GM12878 (cell line): ENCODE measurements around the gene SLC5A10. TPM values are rescaled to one million over a fixed set of nuclear protein-coding genes. Genes with fewer than 3 reads are reported as not detected.

ENCODE experiments used
- ATAC-seq: fragments of 200-7000 bp; cut with Tn5 transposase; 3 replicates; pipeline ENCODE4 v1.9.1; 2020; ENCODE audit warnings: mild to moderate bottlenecking, moderate library complexity
- BruUV-seq: library from RNA; stranded (reverse); fragments of 400-500 nt; replicated peaks from 2 replicates; lab custom pipeline; 2021; lab: Mats Ljungman, UMichigan
- CTCF ChIA-PET: fragments of 300-600 bp; sonication (Branson Sonifier 250); formaldehyde crosslinking; extraction: SDS; loops from one replicate; lab custom pipeline; 2021; ENCODE audit warnings: inconsistent platforms; lab: Yijun Ruan, JAX
- POLR2A ChIA-PET: fragments of 350-600 bp; formaldehyde crosslinking; extraction: SDS; loops from one replicate; lab custom pipeline; 2021; ENCODE audit warnings: inconsistent platforms; lab: Charles Lee
- RAD21 ChIA-PET: fragments of 300-600 bp; sonication (Branson Sonifier 250); formaldehyde crosslinking; loops from one replicate; lab custom pipeline; 2023; ENCODE audit warnings: antibody characterized with exemption; ENCODE audit not compliant: unreplicated experiment; lab: Charles Lee
- SMC1A ChIA-PET: fragments of 300-600 bp; sonication (Branson Sonifier 250); formaldehyde crosslinking; loops from one replicate; lab custom pipeline; 2023; ENCODE audit not compliant: unreplicated experiment, uncharacterized antibody; lab: Charles Lee
- DNase-seq: peaks from one replicate; pipeline ENCODE4 v3.0.0-alpha.2; 2011; ENCODE audit warnings: low read depth, low spot score
- FAIRE-seq: peaks from 3 replicates; lab custom pipeline; 2011; peaks lifted over from hg19 to GRCh38; lab: Jason Lieb, UNC
- H2AFZ ChIP-seq: 2 replicates; pipeline ENCODE4 v1.6.0; 2011; ENCODE audit warnings: low read depth, low read length, control low read depth; ENCODE audit not compliant: control insufficient read depth
- H3K27ac ChIP-seq: 2 replicates; pipeline ENCODE4 v1.5.1; 2011; ENCODE audit warnings: control low read depth; ENCODE audit not compliant: control insufficient read depth, insufficient read depth
- H3K27me3 ChIP-seq, 2 experiments: replicated peaks in 1 of 2; 2 replicates each; pipeline versions ENCODE4 v1.6.0 to v1.6.1; 2011; ENCODE audit warnings: low read length in 1 of 2; ENCODE audit not compliant: control insufficient read depth in 2 of 2, insufficient read depth in 2 of 2
- H3K36me3 ChIP-seq, 2 experiments: 2 replicates each; pipeline ENCODE4 v1.5.1; 2011; ENCODE audit warnings: low read length in 1 of 2; ENCODE audit not compliant: control insufficient read depth in 2 of 2, insufficient read depth in 2 of 2
- H3K4me1 ChIP-seq: 2 replicates; pipeline ENCODE4 v1.6.1; 2011; ENCODE audit warnings: mild to moderate bottlenecking, low read length, moderate library complexity, mixed read lengths; ENCODE audit not compliant: control insufficient read depth, insufficient read depth
- H3K4me2 ChIP-seq: 2 replicates; pipeline ENCODE4 v1.6.0; 2011; ENCODE audit warnings: control low read depth; ENCODE audit not compliant: control insufficient read depth, insufficient read depth
- H3K4me3 ChIP-seq: fragments of 200-600 bp; sonication (generic); 2 replicates; pipeline ENCODE4 v1.5.1; 2016
- H3K79me2 ChIP-seq: 2 replicates; pipeline ENCODE4 v1.6.0; 2011; ENCODE audit warnings: low read length; ENCODE audit not compliant: control insufficient read depth, insufficient read depth
- H3K9ac ChIP-seq: 2 replicates; pipeline ENCODE4 v1.8.0; 2011; ENCODE audit warnings: low read length, control low read depth, mixed read lengths; ENCODE audit not compliant: control insufficient read depth, insufficient read depth
- H3K9me3 ChIP-seq: replicated peaks from 3 replicates; pipeline ENCODE4 v1.5.1; 2011; ENCODE audit warnings: mild to moderate bottlenecking, low read length; ENCODE audit not compliant: control insufficient read depth, insufficient read depth
- H4K20me1 ChIP-seq: 2 replicates; pipeline ENCODE4 v1.6.0; 2011; ENCODE audit not compliant: control insufficient read depth, insufficient read depth
- FOXK2 ChIP-seq: fragments of 450-650 bp; IDR thresholded peaks from 2 replicates; pipeline ENCODE4 v1.6.1; 2017; ENCODE audit warnings: mild to moderate bottlenecking, moderate library complexity
- HDAC6 ChIP-seq: fragments of 200-600 bp; sonication (generic); IDR thresholded peaks from one replicate; pipeline ENCODE4 v1.8.0; 2017; ENCODE audit warnings: antibody characterized with exemption; ENCODE audit not compliant: unreplicated experiment
- PAX5 ChIP-seq: IDR thresholded peaks from 2 replicates; pipeline ENCODE4 v1.6.1; 2011; ENCODE audit warnings: low read depth, low read length, borderline replicate concordance
- RBBP5 ChIP-seq: fragments of 200-600 bp; sonication (generic); conservative IDR thresholded peaks from 2 replicates; pipeline ENCODE4 v1.6.1; 2016
- TARDBP ChIP-seq: IDR thresholded peaks from 2 replicates; pipeline ENCODE4 v1.6.1; 2016; ENCODE audit warnings: borderline replicate concordance
- YBX1 ChIP-seq: fragments of 450-650 bp; IDR thresholded peaks from 2 replicates; pipeline ENCODE4 v1.6.1; 2016; ENCODE audit warnings: antibody characterized with exemption
- whole genome bisulfite sequencing: methylation state at CpG from one replicate; pipeline ENCODE4 v1.1.6; 2016; ENCODE audit warnings: low lambda C conversion rate; ENCODE audit not compliant: insufficient replicate concordance, insufficient coverage; ENCODE audit errors: missing lambda C conversion rate; 5-methylcytosine and 5-hydroxymethylcytosine counted together
- in situ Hi-C: fragments of 300-500 bp; cut with MboI; formaldehyde crosslinking; loops from 9 replicates; pipeline ENCODE4 v1.14.3; 2018; ENCODE audit warnings: mixed read lengths
- intact Hi-C: fragments of 100-400 bp; cut with micrococcal nuclease; formaldehyde crosslinking; loops from one replicate; pipeline ENCODE4 v1.14.2; 2022; ENCODE audit not compliant: unreplicated experiment
- polyA plus RNA-seq, 11 experiments: library from polyadenylated mRNA; depleted of rRNA in 4 of 11; unstranded in 6 of 11; stranded (reverse) in 5 of 11; fragments of >200 nt; fragmentation: Nextera tagmentation in 4 of 11; fragmentation: Illumina TruSeq in 1 of 11; extraction: Ambion mirVana in 4 of 11; extraction: Trizol in 1 of 11; gene quantifications; 1 replicate in 1 of 11; 2 replicates in 10 of 11; pipeline versions ENCODE4 v1.2.1 to v1.2.3, GENCODE V29; 2011 to 2016; ENCODE audit warnings: inconsistent platforms in 2 of 11, missing spikeins in 2 of 11, low read depth in 1 of 11
- total RNA-seq, 4 experiments: library from RNA; depleted of rRNA in 3 of 4; stranded (reverse); fragments of >200 nt in 3 of 4; fragmentation: Illumina TruSeq in 1 of 4; extraction: Trizol in 1 of 4; gene quantifications; 2 replicates each; pipeline versions ENCODE4 v1.2.1 to v1.2.3, GENCODE V29; 2013 to 2021
- TF ChIP-seq, protein P1 (sequence below): fragments of 450-650 bp; IDR thresholded peaks from 2 replicates; pipeline ENCODE4 v1.6.1; 2016; ENCODE audit warnings: mild to moderate bottlenecking
- TF ChIP-seq, protein P2 (sequence below): fragments of 450-650 bp; formaldehyde crosslinking; IDR thresholded peaks from 2 replicates; pipeline ENCODE4 v1.4.0; 2020; ENCODE audit warnings: mild to moderate bottlenecking, moderate library complexity

The SLC5A10 gene
- total and polyA plus RNA-seq, 10 of the 15 experiments (the other 5 are each of a cell fraction or from before 2014, with no cell fraction given): under 0.01 to 0.18 (median 0.07) TPM; not detected in 4

DNA sequence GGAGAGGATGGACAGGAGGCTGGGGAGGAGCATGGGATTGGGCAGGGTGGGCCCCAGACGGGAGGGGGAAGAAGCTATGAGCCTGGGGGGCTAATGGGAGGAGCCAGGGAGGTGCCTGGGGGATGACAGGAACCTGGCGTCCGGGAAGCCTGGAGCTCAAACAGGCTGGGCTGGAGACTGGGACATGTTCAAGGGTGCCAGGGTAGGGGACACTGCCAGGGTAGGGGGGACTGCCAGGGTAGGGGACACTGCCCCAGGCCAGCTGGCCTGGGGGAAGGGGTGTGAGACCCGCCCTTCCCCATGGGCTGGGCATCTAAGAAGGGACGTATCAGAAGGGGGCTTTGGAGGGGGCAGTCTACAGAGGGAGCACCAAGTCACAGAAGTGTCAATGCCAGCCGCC lies 59.6 kb downstream of the SLC5A10 start:
- TF ChIP-seq, protein P1, sequence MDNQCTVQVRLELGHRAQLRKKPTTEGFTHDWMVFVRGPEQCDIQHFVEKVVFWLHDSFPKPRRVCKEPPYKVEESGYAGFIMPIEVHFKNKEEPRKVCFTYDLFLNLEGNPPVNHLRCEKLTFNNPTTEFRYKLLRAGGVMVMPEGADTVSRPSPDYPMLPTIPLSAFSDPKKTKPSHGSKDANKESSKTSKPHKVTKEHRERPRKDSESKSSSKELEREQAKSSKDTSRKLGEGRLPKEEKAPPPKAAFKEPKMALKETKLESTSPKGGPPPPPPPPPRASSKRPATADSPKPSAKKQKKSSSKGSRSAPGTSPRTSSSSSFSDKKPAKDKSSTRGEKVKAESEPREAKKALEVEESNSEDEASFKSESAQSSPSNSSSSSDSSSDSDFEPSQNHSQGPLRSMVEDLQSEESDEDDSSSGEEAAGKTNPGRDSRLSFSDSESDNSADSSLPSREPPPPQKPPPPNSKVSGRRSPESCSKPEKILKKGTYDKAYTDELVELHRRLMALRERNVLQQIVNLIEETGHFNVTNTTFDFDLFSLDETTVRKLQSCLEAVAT: no peak
- Histone ChIP-seq H3K9ac (no peak overlapping the region), H3K9me3 (no peaks in the 10 kb centered on the region), H4K20me1 (no peaks in the 10 kb centered on the region), H3K36me3 (no peaks in the 10 kb centered on the region), H3K4me3 (no peak overlapping the region), H3K4me1 (no peaks in the 10 kb centered on the region), H3K4me2 (no peak overlapping the region), H2AFZ (no peak overlapping the region), H3K27me3 (no peaks in the 10 kb centered on the region), H3K27ac (no peak overlapping the region), H3K79me2 (no peaks in the 10 kb centered on the region)
- no TSS peak for BruUV-seq
- intact Hi-C loops: no loop called here
- 44% methylated on average over 6 of the region's 6 CpGs for WGBS
- ChIA-PET CTCF (no interaction called here), SMC1A (interaction anchor here (0.9 kb wide), 1 partner anchor 25 kb away, joined by 3 read pairs; no protein-coding TSS in a partner anchor), POLR2A (no interaction called here), RAD21 (no interaction called here)
- ATAC-seq: no peak
- DNase-seq: no peak
- in situ Hi-C loops: no loop called here
- no peak for FAIRE-seq

DNA sequence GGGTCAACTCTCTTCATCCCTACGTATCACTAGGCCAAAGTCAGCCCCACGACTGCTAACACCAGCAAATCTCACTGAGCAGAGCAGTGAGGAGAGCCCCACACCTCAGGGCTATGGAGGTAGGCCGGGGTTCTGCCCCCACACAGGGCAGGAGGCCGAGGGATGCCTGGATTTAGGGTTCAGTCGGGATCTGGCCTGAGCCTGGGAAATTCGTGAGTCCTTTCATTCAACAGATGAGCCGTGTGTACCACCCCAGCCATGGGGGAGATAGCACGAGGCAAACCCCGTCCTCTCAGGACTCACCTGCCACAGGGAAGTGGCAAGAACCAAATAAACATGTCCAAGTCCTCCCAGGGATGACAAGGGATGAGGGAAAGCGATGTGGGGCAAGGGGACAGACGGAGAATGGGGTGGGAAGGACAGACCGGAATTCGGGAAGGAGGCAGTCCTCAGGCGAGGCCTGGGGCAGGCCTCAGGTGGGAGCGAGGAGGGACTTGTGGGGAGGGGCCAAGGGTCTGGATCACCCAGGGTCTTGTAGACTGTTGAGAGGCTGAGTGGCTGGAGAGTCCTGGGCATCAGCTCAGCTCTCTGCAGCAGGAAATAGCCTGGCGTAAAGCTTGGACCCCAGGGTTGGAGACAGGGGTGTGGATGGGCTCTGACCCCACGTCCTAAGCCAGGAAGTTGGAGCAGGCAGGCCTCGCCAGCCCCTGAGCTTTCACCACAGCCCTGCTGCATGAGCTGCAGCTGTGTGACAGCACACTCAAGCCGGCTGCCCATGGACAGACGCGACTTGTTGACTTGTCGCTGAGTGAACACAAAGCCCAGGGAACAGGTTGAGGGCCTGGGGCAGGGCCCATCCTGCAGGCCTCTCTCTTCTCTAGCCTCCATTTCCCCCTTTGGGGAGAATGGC lies 60.5 kb downstream of the SLC5A10 start:
- POLR2A ChIA-PET: no interaction called here

More for the DNA sequence above, 60.5 kb downstream of the SLC5A10 start:
- H3K27ac ChIP-seq: no peak overlapping the region
- H2AFZ ChIP-seq: no peak overlapping the region
- no TSS peak for BruUV-seq
- intact Hi-C loops: no loop called here
- no peak for TF ChIP-seq PAX5
- TF ChIP-seq RBBP5: no peak
- no peak for TF ChIP-seq FOXK2
- TF ChIP-seq HDAC6: no peak
- TF ChIP-seq, protein P2, sequence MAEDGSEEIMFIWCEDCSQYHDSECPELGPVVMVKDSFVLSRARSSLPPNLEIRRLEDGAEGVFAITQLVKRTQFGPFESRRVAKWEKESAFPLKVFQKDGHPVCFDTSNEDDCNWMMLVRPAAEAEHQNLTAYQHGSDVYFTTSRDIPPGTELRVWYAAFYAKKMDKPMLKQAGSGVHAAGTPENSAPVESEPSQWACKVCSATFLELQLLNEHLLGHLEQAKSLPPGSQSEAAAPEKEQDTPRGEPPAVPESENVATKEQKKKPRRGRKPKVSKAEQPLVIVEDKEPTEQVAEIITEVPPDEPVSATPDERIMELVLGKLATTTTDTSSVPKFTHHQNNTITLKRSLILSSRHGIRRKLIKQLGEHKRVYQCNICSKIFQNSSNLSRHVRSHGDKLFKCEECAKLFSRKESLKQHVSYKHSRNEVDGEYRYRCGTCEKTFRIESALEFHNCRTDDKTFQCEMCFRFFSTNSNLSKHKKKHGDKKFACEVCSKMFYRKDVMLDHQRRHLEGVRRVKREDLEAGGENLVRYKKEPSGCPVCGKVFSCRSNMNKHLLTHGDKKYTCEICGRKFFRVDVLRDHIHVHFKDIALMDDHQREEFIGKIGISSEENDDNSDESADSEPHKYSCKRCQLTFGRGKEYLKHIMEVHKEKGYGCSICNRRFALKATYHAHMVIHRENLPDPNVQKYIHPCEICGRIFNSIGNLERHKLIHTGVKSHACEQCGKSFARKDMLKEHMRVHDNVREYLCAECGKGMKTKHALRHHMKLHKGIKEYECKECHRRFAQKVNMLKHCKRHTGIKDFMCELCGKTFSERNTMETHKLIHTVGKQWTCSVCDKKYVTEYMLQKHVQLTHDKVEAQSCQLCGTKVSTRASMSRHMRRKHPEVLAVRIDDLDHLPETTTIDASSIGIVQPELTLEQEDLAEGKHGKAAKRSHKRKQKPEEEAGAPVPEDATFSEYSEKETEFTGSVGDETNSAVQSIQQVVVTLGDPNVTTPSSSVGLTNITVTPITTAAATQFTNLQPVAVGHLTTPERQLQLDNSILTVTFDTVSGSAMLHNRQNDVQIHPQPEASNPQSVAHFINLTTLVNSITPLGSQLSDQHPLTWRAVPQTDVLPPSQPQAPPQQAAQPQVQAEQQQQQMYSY (CRISPR knock-in tag): no peak
- no peak for TF ChIP-seq YBX1
- TF ChIP-seq TARDBP: no peak
- TF ChIP-seq, all 136 proteins: peak for 0
- ChIA-PET SMC1A (interaction anchor here (1.0 kb wide), 1 partner anchor 52 kb away, joined by 4 read pairs; no protein-coding TSS in a partner anchor), RAD21 (no interaction called here), CTCF (no interaction called here)
- no peak overlapping the region for H3K4me3 ChIP-seq
- DNase-seq (no peak), ATAC-seq (no peak), FAIRE-seq (no peak)
- no peaks in the 10 kb centered on the region for H3K79me2 ChIP-seq
- H3K36me3 ChIP-seq: no peaks in the 10 kb centered on the region
- in situ Hi-C loops: no loop called here
- no peak overlapping the region for H3K9ac ChIP-seq
- H3K9me3 ChIP-seq: no peaks in the 10 kb centered on the region
- H4K20me1 ChIP-seq: no peaks in the 10 kb centered on the region
- WGBS: 41% methylated on average over 21 of the region's 22 CpGs
- no peaks in the 10 kb centered on the region for H3K4me1 ChIP-seq
- H3K4me2 ChIP-seq: no peak overlapping the region
- H3K27me3 ChIP-seq: no peaks in the 10 kb centered on the region
